NCI-H146 treated with DMSO at 0.1 percent for 48 hours (cell line): ENCODE results near the gene DYNLRB2.

Experiments
- DNase-seq: peaks from one replicate; lab custom pipeline; 2025; ENCODE audit not compliant: unreplicated experiment; lab: John Stamatoyannopoulos, UW

DYNLRB2 gene

DNA sequence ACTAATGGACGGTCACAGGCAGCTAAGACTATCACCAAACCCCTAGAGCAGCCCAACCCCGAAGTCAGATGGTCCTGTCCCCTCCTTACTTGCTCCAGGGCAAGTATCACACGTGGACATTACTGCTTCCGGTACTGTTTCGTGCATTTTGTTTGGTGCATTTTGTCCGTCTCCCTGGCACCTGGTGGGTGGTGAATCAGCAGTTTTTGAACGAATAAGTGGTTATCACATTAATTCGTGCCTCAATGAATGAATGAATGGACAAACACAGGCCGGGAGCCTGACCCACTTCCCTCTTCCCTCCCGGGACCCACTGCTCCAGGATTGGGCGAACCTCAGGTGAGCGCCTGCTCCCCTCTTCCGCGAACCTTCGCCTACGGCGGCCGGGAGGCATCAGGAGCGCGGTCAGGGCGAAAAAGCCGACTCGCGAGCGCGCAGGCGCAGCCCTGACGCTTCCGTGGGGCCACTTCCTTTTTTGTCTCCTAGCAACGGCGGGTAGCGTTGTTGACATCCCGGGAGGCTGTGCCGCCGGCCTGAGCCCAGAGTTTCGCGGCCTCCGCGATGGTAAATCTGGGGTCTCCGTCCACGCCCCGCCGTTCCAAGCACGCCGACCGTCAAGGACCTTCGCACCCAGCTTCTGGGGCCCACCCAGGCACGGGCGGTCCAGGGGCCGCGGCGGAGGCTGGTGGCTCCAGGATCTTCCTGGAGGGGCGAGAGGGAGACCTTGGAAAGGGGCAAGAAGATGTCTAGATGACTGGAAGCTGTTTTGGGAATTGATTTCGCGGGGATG lies at the start of gene DYNLRB2:
Gene DYNLRB2 (plus strand): TSS at position 478 of the 790 bp plus-strand sequence. CDS start 84 bp downstream, at position 562.
- DNase-seq: peak; percentile 1

DNA sequence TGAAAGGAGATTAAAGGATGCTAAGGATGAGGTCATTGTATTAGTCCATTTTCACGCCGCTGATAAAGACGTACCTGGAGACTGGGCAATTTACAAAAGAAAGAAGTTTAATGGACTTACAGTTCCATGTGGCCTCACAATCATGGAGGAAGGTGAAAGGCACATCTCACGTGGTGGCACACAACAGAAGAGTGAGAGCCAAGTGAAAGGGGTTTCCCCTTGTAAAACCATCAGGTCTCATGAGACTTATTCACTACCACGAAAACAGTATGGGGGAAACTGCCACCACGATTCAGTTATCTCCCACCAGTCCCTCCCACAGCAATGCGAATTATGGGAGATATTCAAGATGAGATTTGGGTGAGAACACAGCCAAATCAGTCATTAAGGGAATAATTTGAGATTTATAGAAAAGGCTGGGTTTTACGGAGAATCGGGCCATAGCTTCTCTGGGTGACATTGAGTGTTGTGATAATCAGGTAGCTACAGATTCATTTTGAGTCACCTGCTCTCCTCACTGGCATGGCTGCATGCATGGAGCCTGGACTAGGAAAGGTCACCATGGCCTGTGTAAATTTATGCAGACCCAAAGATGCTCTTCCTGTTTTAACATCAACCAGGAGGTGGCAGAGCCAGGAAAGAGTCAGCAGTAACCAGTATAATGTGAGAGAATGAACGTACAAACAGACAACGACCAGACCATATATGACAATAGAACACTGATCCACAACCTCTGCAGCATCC lies 40.5 kb upstream of the DYNLRB2 start:
- no peak for DNase-seq

GRCh38 chr16:80500961-80501525 lies 39.8 kb upstream of the DYNLRB2 start:
- DNase-seq: no peak

GRCh38 chr16:80503107-80503506 lies 37.7 kb upstream of the DYNLRB2 start:
- no peak for DNase-seq

DNA sequence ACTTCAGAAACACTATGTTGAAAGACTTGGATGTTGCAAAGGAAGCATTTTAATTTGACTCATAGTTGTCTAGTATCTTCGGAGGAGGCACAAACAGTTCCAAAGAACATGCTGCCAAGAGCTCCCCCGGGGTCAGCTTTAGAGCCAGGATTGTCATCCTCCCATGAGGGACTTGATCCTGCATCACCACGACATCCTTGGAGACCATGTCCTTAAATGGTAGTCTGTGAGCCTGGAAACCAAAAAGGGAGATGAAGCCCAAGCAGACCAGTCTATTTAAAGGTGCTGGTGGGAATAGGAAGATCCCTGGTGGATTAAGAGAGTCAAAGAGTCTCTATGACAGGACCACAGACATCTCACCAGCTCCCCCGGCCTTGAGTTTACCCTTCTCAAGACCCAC lies 33.3 kb upstream of the DYNLRB2 start:
- DNase-seq: no peak

GRCh38 chr16:80509872-80510271 lies 30.9 kb upstream of the DYNLRB2 start:
- no peak for DNase-seq

DNA sequence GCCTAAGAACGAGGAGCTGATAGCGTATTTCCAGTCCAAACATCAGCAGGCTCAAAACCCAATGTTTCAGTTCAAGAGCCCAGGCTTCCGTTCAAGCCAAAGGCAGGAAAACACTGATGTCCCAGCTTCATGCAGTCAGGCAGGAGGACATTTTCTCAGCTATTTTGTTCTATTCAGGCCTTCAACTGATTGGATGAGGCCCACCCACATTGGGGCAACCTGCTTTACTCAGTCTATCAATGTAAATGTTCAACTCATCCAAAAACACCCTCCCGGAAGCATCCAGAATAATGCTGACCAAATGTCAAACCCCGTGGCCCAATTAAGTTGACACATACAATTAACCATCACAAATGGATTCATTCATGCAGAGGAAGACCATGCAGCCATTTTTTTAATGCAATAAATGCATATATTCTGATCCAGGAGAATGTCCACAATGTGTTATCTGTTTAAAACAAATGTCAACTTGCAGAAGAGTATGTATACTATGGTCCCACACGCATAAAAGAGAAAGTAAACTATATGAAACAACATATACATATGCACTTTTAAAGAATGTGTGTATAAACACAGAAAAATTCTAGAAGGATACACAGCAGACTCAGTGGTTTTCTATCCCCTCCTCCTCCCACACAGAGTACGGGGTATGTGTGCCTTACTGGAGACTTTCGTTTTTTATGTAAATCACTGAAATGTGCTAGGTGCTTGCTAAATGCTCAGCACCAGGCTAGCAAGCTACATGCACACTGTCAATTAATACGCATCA lies 28.8 kb upstream of the DYNLRB2 start:
- no peak for DNase-seq

- DNase-seq: no peak
These were observed 28.3 kb upstream of the DYNLRB2 start for GRCh38 chr16:80512593-80512853.

GRCh38 chr16:80515374-80515773 lies 25.4 kb upstream of the DYNLRB2 start:
- no peak for DNase-seq

DNA sequence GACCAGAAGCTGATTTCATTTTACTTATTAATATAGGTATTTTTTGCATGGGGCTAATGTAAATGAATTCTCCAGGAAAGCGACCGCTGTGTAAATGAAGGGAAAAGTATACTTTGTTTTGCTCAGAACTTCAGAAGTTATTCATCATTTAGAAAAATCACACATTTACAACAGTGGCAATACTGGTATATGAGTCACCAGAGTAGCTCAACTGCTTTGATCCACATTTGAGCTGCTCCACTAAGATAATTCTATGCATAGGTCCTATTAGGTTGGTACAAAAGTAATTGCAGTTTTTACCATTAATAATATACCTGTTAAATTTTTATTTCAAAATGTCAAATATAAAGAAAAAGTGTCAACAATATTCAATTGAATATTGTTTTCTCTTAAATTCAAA lies 22.9 kb upstream of the DYNLRB2 start:
- DNase-seq: no peak

- DNase-seq: no peak
These were observed 22.4 kb upstream of the DYNLRB2 start for GRCh38 chr16:80518436-80518835.

- no peak for DNase-seq
These were observed 21.6 kb upstream of the DYNLRB2 start for GRCh38 chr16:80519189-80519588.

GRCh38 chr16:80525420-80525819 lies 15.4 kb upstream of the DYNLRB2 start:
- DNase-seq: no peak

- DNase-seq: no peak
These were observed 14.3 kb upstream of the DYNLRB2 start for GRCh38 chr16:80526418-80527061.

- no peak for DNase-seq
These were observed 13.5 kb upstream of the DYNLRB2 start for GRCh38 chr16:80527297-80527696.

DNA sequence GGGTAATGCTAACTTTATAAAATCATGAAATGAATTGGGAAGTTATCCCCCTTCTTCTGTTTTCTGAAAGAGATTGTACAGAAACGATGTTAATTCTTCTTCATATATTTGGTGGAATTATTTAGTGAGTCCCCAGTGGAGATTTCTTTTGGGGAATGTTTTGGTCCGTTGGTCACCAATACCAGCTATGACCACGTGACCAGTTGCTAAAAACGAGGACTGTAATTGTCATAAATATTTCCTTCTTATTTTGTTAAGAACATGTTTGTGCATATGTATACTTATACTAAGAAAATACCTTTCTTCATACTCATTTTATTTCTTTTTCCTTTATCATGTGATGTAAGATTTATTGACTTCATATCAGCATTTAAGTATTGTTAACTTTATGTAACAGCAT lies 10.3 kb upstream of the DYNLRB2 start:
- no peak for DNase-seq

DNA sequence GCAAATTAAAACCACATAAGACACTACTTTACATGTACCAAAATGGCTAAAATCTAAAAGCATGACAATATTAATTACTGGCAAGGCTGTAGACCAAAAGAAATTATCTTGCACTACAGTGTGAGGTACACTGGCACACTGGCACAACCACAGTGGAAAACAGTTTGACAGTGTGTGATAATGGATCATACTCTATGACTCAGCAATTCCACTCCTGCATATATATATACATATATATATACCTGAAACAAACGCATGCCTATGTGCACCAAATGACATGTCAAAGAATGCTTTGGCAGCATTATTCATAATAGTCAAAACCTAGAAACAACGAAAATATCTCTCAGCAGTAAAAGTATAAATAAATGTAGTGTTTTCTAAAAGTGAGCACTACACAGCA lies 4.6 kb upstream of the DYNLRB2 start:
- no peak for DNase-seq

DNA sequence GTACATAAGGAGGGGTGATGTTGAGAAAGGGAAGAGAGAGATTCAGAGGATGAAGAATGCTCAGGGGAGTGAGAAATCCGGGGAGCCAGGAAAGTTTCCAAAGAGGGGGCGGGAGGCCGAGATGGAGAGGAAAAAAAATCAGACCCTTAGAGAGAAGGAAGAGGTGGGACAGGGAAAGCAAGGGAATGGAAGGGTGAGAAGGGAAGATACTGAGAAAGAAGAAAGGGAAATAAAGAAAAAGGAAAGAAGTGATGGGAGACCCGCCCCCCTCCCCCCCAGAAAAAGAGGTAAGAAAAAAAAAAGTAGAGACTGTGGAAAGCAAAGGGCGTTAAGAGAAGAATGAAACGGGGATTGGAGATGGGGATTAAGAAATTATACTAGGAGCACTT lies 507 bp downstream of the DYNLRB2 start:
- DNase-seq: no peak

DNA sequence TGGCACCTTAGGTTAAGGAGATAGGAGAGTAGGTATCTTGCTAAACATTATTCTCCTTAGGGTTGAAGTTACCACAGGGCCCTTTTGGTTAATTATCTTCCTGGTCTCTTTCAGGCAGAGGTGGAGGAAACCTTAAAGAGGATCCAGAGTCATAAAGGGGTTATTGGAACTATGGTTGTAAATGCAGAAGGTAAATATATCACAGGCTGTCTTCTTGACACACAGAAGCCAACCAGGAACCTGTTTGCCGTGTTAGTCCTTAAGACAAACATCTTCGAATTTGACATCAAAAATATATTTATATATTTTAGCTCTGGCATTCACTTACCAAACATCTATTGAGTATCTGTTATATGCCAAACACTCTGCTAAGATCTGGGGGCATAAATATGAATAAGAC lies 2.4 kb downstream of the DYNLRB2 start:
- no peak for DNase-seq

GRCh38 chr16:80544326-80544725 lies 3.5 kb downstream of the DYNLRB2 start:
- DNase-seq: no peak

DNA sequence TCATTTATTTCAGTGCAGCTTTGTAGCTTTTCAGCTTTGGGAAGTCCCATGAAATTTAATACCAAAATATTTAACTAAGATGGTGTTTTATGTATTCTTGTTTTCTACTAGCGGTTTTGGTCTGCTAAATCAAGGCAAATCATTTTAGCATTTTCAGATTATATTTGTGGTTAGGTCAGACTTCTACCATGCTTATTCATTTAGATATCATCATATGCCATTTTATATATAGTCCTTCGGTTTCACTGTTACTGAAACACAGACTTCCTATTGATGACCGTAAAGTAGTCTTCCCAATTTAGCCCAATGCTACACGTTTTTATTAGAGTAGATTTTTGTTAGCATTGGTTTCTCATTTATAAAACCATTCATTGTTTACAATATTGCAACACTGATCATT lies 5.5 kb downstream of the DYNLRB2 start:
- DNase-seq: no peak
